GM19467 (cell line): Measurements from ENCODE around the gene DPF3.

Experiments used
- ATAC-seq: cut with Tn5 transposase; IDR thresholded peaks from one replicate; pipeline ENCODE4 v1.9.1; 2021; ENCODE audit warnings: mild to moderate bottlenecking, moderate library complexity; ENCODE audit not compliant: unreplicated experiment

DPF3 gene

DNA sequence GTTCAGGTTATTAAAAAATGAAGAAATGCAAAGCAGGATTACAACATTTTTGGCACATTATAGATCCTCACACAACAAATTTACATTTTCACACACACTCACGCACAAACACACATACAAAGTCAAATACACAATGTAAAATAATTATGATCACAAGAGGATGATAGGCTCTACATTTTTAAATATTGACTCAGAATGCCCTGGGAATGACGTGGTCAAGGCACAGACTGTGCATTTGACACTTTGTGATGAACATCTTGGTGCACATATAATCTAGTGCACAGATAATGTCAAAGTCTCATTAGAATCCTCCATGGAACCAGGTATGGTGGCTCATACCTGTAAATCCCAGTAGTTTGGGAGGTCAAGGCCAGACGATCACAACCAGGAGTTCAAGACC, 49.4 kb downstream of the DPF3 start:
- ATAC-seq = no peak

DNA sequence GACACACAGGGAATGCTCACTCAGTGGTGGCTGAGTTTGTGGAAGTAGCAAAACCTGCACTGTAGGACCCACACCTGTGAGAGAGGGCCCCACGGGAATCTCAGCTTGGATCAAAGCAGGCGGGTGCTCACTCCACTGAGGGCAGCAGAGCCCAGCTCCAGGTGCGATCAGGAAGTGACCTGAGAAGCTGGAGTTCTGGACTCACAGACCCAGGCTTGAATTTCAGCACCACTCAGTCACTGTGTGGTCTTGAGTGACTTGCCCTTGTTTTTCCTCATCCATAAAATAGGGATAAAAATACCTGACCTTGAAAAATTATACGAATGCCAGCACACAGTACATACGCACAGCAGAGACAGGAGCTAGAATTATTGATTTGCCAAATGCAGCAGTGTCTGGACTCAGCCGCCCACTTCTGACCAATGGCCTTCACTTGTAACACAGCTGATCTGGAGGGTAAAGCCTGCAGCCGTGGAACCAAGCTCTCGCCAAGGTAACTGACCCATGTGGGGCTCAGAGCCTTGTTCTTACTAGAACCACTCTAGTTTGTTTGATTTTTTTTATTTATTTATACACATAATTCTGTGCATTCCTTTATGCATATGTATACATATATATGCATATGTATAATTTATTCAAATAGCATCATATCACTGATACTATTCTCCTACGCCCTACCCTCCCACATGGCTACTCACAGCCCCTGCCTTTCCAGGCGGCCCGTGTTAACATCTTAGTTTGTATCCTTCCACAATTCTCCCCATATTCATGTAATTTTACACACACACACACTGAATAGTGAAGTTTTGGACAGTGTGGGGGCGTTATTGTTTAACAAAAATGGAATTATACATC, 53.9 kb downstream of the DPF3 start:
- ATAC-seq = no peak

DNA sequence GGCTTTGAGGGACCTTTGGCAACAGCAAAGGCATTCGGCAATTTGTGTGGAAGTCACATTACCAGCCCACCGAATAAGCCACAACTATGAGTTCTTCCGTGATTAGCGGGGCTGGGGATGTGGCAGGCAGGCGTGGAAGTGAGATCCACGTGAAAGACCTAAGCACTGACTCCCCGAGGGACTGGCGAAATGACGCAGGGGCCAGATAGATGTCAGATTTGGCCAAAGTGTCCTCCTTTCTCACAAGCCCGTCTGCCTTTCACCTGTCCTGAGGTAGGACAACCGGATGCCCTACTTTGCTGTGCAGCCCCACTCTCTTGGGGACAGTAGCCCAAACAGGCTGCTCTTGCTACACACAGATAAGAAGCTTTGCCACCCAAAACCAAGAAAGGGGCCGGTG, 54.5 kb downstream of the DPF3 start:
- ATAC-seq = no peak

DNA sequence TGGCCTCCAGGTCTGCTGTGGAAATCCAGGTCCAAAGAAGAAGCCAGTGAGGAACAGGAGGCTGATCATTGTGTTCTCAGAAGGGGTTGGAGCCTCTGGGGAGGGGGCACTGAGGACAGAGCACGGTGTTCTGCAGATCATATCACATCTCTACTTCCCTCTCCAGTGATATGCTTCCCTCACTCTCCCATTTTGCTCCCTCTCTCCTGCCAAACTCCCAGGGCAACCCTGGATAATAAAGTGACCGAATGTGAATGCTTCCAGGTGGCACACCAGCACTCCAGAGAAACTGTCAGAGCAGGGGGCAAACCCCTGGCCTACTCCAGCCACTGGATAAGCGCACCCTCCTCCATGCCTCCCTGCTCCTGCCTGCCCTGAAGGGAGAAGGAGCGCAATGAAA, 57.8 kb downstream of the DPF3 start:
- ATAC-seq = no peak

DNA sequence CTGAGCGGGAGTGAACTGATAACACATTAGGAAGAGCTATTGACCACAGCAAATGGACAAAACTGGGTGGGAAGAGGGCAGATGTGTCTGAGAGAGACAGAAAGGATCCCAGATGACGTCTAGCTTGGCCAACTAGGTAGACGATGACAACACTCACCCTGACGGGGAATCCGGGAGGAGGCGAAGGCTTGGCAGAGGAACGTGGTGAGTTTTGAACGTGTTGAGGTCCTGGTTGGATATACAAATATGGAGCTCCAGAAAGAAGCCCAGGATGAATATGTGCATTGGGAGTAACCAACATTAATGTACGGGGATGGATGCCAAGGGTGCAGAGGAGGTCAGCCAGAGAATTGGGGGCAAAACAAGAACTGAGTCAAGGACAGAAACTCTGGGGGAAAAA, 60.7 kb downstream of the DPF3 start:
- no peak for ATAC-seq

DNA sequence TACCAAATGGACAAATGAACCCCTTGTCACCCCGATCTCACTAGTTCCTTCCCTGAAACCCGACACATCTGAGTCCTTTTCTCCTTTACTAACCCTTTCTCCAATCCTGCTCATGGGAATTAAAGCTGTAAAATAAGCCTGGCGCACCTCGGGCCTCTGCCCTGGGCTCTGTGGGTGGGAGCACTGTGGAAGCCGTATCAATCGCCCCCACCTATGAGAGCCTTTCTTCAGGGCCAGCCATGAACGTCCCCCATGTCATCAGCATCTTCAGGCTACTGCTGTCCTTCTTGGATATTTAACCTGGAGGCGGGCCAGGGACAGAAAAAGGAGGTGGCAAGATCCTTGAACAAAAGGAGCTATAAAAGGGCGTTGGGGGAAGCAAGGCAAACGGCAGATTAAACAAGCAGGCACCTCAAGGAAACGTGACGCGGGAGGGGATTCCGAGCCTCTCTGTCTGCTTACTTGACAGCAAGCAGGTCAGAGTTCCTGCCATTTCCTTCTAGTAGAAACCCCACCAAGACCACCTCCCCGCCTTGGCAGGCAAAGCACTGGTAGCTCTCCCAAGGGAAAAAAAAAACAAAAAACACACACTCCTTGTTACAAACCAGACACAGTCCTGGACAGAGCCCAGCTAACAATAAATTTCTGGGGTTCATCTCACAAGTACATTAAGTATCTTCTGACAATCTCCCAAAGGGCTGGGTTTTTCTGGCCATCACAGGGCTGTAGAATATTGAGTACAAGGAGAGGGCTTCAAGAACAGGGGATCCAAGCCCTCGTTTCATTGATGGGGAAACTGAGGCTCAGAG, 62.9 kb downstream of the DPF3 start:
- no peak for ATAC-seq

DNA sequence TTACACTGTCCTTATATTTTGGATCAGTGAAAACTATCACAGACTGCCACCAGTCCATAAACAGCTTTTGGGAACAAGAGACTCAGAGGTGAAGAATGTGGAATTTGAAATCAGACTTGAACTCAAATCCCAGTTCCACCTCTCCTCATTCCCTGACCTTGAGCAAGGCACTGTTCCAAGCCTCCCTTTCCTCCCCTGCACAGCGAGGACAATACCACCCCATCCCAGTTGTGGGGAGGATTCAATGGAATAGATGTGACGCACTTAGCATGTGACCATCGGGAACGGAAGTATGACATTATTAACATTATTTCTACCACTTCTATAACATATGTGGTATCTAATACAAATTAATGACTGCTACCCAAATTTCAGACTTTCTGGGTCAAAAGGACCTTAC, 63.5 kb downstream of the DPF3 start:
- ATAC-seq = no peak

DNA sequence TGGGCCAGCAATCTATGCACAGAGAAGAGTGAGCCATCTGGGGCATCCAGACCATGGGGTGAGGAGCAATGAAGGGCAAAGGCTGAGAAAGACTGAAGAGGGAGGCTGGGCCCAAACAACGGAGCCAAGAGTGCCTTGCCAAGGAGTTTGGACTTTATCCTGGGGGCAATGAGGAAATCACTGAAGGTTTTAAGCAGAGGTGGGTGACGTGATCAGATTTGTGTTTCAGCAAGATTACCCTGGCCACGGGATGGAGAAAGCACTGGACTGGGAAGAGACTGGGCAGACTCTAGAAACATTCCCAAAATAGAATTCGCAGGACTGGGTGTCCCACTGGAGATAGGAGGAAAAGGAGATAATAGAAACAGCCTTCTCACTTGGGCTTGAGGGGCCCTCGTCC, 65.3 kb downstream of the DPF3 start:
- ATAC-seq = no peak

DNA sequence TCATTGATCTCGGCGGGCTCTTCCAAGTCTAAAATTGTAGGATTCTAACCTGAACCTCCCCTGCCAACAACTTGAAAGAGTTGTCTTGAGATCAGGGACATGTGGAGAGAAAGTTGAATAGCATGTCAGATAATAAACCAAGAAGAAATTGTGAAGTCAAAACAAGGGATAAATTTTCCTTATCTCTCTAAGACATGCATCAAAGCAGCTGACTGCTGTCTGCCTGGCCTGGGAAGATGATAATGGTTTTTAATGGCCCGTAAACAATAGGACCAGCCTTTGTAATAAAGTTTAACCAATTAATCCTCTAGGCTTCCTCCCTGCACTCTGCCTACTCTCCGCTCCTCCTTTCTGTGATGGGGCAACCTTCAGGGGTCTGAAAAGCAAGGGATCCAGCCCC, 67.9 kb downstream of the DPF3 start:
- ATAC-seq = no peak

DNA sequence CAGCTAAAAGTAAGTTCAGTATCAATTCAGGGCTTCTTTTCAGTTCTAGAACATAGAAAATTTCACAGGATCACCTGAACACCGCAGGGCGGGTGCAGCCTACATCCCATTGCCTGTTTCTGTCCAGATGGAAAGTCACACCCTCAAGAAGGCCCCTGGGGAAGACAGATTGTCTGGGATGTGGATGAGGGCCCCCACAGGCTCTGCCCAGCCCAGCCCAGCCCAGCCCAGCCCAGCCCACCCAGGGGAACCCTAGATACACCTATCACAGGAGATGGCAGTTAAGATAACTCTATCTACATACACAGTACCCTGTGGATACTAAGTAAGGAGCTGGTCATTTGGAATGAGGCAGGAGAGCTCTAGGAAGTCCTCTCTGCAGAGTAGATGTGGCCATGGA, 68.4 kb downstream of the DPF3 start:
- no peak for ATAC-seq

DNA sequence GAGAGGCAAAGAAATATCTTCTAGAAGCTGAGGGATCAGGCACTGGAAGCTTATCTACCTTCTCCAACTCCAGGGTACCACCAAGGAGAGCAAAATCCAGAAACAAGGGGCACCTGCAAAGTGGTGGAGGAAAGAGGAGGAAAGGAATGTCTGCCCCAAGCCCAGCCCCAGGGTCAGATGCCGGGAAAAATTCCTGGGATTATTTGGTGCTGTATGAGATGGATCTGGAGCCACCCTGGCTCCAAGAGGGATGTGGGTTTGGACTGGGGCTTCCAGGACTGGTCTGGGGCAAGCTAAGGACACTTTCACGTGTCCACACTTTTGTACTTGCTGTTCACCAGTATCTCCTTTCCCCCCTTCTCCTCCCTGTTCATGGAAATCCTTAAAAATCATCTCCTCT, 69.8 kb downstream of the DPF3 start:
- ATAC-seq = no peak

DNA sequence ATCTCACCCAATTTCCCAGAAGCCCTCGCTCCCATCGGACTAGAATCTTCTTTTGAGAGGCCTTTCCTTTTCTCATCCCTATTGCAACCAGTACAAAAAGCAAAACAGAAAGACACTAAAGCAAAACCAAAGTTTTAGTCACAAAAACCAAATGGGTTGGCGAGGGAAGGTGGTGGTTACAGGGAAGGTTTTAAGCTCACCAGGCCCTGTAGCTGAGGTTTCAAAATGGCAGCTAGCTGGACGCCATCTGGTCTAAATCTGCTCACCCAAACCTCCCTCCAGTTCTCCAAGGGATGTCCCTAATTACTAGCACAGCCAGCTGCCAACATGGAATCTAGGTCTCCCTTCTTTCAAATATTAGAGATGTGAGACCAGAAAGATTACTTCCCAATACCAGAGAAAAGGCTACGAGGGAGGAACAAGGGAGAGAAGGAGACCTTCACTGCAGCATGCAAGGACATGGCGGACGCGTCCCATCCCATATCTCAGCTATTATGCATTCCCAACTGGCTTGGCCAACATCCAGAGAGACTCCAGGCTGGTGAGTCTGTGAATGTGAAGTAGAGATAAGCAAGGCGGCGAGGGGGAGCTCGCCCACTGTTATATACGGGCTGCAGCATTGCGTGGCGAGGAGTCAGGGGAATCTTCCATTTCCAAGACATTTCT, 70.8 kb downstream of the DPF3 start:
- ATAC-seq = no peak

DNA sequence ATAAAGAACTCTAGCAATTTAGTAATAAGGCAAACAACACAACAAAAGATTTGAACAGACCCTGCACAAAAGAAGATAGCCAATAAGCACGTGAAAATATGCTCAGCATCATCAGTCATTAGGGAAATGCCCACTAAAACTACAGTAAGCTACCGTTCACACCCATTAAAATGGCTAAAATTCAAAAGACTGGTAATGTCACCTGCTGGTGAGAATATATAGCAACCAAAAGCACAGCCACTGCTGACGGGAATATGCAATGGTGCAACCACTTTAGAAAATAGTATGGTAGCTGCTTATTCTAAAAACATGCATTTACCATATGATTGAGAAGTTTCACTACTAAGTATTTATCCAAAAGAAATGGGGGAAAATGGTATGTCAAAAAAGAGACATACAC, 74.9 kb downstream of the DPF3 start:
- no peak for ATAC-seq

DNA sequence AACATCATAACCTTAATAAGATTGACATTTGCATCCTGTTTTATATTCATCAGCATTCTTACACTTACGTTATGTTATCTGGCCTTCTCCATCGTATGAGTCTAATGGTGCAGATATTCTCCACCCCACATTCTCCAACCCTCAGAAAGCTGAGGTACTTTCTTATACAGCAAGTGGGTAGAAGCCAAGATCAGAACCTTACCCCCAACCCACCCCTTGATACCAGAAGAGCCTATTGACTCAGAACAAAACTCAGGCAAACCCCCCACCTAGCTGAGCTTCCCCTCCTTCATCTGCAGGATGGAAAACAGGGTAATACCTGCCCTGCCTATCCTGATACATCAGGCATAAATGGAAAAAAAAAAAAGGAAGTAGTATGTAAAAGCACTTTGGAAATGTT, 77.6 kb downstream of the DPF3 start:
- no peak for ATAC-seq

DNA sequence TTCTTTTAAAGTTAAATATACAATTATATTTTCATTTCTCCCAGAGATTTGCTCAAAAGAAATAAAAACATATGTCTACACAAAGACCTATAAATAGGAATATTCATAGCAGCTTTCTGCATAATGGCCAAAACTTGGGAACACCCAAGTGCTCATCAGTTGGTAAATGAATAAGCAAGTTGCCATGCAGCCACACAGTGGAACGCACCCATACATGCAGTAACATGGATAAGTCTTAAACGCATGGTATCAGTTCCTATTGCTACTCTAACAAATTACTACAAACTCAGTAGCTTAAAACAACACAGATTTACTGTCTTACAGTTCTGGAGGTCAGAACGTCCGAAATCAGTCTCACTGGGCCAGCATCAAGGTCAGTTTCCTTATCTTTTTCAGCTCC, 78.5 kb downstream of the DPF3 start:
- ATAC-seq = no peak

DNA sequence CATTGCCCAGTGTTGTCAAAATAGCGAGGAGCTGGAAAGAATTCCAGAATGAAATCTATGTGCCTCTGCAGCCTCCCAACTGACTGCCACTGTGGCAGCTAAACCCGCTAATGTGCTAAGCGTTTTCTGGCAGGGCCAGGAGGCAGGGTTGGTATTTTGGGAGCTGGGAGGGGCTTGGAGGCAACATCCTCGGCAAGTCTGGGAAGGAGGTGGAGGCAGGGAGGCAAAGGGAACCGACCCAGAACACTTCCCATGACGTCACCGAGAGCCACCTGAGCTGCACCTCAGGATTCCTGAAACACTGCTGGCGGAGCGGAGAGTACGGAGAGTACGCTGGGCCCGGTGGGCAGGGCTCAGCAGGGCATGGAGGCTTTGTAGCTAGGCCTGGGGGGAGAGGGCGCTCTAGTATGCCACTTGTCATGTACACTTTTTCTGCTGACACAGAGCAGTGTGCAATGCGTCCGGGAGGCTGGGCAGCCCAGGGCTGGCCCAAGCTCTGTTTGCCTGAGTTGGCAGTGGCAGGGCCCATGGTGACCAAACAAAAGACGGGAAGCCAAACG, 81.5 kb downstream of the DPF3 start:
- no peak for ATAC-seq

DNA sequence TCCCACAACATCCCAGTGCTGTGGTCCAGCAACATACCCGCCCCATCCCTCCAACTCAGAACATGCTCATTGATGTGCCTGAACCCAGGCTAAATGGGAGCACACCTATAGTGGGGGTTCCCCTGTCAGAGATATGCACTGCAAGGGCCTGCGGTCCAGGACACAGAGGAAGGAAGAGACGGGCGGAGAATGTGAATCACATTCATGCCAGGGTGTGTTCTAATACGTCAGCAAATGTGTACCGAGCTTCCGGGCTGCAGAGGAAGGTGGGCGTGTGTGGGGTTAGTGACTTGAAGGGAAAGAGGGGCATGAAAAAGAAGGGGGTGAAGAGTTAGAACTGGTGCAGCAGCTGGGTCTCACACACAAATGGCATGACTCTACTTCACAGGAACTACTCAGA, 83.7 kb downstream of the DPF3 start:
- no peak for ATAC-seq

DNA sequence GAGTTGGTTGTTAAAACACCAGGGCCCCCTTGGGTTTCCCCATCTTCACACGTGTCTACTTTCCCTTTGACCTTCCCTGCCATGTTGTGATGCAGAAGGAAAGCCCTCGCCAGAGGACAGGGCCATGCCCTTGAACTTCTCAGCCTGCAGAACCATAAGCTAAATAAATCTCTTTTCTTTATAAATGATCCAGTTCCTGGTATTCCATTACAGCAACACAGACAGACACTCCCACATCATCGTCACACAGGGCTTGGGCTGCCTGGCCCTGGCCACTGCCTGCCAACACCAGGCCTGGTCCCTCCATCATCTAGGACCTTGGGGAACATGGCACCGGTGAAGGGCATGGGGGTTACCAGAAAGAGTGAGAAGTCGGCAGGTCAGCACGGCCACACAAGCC, 84.8 kb downstream of the DPF3 start:
- ATAC-seq = no peak

DNA sequence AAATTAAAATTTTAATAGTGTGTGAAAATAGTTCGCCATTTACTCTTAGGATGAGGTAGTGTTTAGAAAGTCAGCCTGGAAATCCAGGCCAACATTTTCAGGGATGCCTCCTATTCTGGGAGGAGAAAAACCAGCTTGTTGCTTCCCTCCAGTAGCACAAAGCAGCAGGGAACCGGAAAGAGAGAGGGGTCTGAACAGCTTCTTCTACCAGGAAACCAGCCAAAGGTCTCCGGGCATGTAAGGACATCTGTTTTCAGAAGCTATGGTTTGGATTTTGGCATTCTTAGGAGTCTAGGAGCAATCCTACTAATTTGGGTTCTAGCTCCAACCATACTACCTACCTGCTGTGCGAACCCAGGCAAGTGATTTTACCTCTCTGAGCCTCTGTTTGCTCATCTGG, 85.3 kb downstream of the DPF3 start:
- ATAC-seq = no peak

DNA sequence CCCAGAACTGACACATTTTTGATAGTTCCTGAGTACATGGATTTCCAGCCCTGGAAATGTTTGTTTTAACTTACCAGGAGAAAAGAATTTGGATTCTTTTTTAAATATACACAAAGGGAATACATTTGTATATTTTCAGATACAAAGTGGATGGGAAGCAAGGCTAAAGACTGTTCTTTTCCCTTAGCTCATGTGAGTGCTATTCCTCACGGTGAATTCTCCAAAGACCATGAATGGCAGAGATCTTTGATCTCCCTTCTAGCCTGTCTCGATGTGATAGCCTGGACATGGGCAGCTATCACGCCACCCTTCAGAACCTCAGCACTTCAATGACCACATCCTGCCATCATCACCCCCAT, 91.3 kb downstream of the DPF3 start:
- no peak for ATAC-seq

DNA sequence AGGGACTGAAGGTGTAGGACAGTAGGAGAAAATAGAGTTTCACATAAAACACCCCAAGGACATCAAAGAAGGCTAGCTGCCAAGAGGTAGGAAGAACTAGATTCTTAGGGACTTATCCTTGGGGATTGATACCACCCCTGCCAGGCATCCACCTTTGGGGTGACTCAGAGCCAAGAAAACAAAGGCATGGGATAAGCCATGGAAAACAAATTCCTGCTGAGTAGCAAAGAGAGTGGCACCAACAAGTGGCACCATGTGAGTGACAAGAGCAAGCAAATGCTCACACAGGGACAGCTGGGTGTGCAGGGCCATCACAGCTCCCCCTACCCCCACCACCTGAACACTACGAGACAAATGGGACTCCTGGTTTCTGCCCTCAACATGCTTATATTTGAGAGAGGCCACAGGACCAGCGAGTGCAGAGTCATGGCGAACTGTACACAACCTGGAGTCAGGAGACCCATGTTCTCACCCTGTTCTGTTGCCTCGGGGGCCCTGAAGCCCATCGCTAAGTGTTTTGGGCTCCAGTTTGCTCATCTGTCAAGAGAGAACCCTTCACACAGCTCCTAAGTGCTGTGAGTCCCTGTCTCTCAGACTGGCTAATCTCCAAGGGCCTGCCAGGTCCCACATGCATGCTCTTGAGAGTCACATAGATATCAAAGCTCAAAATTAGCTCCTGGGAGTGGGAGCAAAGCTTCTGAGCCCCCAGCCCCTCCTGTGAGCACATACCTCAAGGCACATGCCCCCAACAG, 91.9 kb downstream of the DPF3 start:
- ATAC-seq = no peak
